Activated naive CD4-positive, alpha-beta T cell (primary cell): ENCODE data around the gene FOXI3.

Source experiments
- DNase-seq, 4 experiments: peaks; one replicate each; lab custom pipeline; 2025; lab: John Stamatoyannopoulos, UW

The FOXI3 gene

GRCh38 chr2:88452565-88452905, at the start of gene FOXI3:
TSS of gene FOXI3 (minus strand) at chr2:88452693. CDS start at chr2:88452535, 158 bp downstream.
- DNase-seq, result no peak

GRCh38 chr2:88500691-88501090, 48.2 kb upstream of the FOXI3 start:
- no peak for DNase-seq

GRCh38 chr2:88499204-88499603, 46.7 kb upstream of the FOXI3 start:
- no peak for DNase-seq

- no peak for DNase-seq
Measured at GRCh38 chr2:88493481-88493880, 41.0 kb upstream of the FOXI3 start.

- DNase-seq, result no peak
Measured at GRCh38 chr2:88492002-88492401, 39.5 kb upstream of the FOXI3 start.

GRCh38 chr2:88489181-88489580, 36.7 kb upstream of the FOXI3 start:
- no peak for DNase-seq

- DNase-seq, result no peak
Measured at GRCh38 chr2:88483200-88483599, 30.7 kb upstream of the FOXI3 start.

GRCh38 chr2:88481691-88482336, 29.3 kb upstream of the FOXI3 start:
- no peak for DNase-seq

GRCh38 chr2:88472811-88473210, 20.3 kb upstream of the FOXI3 start:
- no peak for DNase-seq

GRCh38 chr2:88471083-88471942, 18.8 kb upstream of the FOXI3 start:
- DNase-seq, result no peak

- no peak for DNase-seq
Measured at GRCh38 chr2:88469202-88470114, 17.0 kb upstream of the FOXI3 start.

- DNase-seq, result no peak
Measured at GRCh38 chr2:88464153-88464552, 11.7 kb upstream of the FOXI3 start.

- DNase-seq, result no peak
Measured at GRCh38 chr2:88458633-88459032, 6.1 kb upstream of the FOXI3 start.

- no peak for DNase-seq
Measured at GRCh38 chr2:88452980-88453582, 588 bp upstream of the FOXI3 start.

GRCh38 chr2:88451811-88452564, 505 bp downstream of the FOXI3 start:
- no peak for DNase-seq

- DNase-seq, result no peak
Measured at GRCh38 chr2:88450925-88451810, 1.3 kb downstream of the FOXI3 start.

GRCh38 chr2:88450186-88450585, 2.3 kb downstream of the FOXI3 start:
- DNase-seq, result no peak

- no peak for DNase-seq
Measured at GRCh38 chr2:88448248-88448647, 4.2 kb downstream of the FOXI3 start.

GRCh38 chr2:88443353-88443938, 9.0 kb downstream of the FOXI3 start:
- no peak for DNase-seq

GRCh38 chr2:88442473-88442872, 10.0 kb downstream of the FOXI3 start:
- no peak for DNase-seq
